GM12874 (cell line): ENCODE measurements around the gene LIX1.

Experiments
- TF ChIP-seq, protein P1 (sequence below): IDR thresholded peaks from 2 replicates; pipeline ENCODE4 v1.5.1; 2011; ENCODE audit warnings: low read depth, mild to moderate bottlenecking, control low read depth, low read length, moderate library complexity; ENCODE audit not compliant: insufficient read depth

Gene LIX1

DNA sequence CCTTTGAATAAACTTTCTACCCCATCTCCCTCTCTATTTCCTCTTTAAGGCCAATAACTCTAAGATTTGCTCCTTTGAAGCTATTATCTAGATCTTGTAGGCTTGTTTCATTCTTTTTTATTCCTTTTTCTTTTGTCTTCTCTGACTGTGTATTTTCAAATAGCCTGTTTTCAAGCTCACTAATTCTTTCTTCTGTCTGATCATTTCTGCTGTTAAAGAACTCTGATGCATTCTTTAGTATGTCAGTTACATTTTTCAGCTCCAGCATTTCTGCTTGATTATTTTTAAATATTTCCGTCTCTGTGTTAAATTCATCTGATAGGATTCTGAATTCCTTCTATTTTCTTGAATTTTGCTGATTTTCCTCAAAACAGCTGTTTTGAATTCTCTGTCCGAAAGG is 15.3 kb upstream of the LIX1 start:
- TF ChIP-seq, protein P1, sequence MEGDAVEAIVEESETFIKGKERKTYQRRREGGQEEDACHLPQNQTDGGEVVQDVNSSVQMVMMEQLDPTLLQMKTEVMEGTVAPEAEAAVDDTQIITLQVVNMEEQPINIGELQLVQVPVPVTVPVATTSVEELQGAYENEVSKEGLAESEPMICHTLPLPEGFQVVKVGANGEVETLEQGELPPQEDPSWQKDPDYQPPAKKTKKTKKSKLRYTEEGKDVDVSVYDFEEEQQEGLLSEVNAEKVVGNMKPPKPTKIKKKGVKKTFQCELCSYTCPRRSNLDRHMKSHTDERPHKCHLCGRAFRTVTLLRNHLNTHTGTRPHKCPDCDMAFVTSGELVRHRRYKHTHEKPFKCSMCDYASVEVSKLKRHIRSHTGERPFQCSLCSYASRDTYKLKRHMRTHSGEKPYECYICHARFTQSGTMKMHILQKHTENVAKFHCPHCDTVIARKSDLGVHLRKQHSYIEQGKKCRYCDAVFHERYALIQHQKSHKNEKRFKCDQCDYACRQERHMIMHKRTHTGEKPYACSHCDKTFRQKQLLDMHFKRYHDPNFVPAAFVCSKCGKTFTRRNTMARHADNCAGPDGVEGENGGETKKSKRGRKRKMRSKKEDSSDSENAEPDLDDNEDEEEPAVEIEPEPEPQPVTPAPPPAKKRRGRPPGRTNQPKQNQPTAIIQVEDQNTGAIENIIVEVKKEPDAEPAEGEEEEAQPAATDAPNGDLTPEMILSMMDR, result no peak

DNA sequence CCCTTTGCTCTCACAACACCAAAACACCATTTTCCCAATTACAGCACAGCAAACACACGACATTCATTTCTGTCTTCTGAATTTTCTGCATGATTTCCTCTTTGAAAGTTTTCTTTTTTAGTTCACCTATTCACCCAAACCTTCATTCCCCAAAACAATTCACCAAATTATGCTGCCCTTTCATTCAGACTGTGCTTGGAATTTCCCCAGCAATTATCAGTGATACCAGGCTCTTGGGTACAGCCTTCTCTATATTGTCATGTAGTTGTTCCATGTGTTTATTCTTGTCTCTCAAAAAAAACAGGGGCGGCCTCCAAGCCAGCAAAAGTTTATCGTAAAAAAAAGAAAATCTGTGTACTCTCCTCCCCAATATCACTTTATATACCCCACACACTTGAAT is 9.0 kb upstream of the LIX1 start:
- TF ChIP-seq, protein P1, result no peak

DNA sequence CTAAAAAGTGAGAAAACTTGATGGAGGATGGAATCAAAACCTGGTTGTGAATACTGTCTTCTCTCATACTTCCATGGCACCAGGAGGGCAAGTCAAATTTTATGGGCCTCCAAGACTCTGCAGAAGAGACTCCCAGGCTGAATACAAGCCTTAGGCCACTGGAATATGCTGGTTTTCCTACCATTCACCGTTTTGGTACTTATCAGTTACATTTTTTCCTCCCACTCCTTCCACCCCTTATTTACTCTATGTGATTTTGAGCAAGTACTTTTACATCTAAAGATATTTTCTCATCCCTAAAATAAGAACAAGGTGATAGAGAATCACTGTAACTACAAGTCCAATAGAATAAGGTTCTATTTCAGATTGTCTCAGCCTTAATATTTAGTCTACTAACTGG is 8.0 kb upstream of the LIX1 start:
- TF ChIP-seq, protein P1, result no peak

DNA sequence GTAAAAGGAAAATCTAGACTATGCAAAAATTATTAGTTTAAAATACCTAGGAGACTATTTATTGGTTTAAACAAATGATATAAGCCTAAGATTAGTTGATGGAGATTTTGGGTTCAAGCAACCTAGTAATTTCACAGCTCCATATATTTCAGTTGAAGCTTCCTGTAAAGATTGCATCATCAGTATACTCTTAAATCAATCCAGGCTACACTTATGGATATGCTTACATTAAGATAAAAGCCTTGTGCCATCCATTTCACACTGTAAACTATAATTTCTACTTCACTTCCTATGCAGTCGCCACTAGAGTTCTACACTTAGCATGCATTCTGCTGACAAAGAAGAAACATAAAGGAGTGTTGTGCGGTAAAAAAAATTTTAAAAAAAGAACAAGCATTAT is 7.3 kb upstream of the LIX1 start:
- TF ChIP-seq, protein P1, result no peak

DNA sequence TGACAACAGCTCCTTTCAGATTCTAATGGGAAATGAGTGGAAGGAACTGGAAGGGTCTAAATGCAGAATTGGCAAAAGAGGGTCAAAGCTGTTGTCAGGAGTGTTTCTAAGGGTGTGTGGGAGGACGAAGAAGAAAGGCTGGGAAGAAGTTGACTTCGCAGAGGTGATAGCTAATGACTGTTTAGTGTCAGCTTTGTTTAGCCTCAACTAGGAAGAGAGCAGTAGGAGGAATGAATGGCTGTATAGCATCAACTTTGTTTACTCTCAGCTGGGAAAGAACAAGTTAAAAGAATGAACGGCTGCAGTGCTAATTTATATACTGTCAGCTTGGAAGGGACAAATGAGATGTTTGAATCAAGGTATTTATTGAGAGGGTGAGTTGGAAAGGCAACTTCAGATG is 5.9 kb upstream of the LIX1 start:
- TF ChIP-seq, protein P1, result no peak

DNA sequence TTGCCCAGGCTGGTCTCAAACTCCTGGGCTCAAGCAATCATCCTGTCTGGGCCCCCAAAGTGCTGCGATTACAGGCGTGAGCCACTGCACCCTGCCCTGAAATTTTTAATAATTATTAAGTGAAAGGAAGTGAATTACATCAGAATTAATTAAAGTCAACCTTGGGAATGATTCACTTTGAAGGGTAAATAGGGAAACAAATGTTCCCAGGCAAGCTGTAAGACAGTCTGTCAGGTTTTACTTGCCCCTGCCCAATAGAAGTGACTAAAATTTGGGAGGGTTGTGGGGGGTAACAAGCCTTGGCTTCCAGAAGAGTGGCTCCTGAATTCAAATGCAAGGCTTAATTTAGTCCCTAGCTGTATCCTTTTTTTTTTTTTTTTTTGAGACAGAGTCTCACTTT is 1.3 kb upstream of the LIX1 start:
- TF ChIP-seq, protein P1, result no peak

DNA sequence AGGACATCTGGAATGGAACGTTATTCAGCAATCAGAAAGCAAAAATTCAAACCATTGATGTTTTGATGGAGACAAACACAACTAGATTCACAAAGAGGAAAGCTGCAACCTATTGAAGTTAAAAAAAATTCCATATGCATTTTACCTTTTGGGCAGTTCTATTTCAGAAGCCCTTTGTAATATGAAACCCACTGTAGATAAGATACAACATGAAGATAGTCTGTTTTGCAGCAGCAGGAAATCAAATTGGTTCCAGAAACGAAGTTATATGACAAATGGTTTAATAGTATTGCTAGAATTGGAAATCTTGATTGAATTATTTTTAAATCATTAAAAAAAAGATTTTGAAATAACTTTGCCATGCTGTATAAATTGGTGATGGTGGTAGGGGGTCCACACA is 872 bp downstream of the LIX1 start:
- TF ChIP-seq, protein P1, result no peak

DNA sequence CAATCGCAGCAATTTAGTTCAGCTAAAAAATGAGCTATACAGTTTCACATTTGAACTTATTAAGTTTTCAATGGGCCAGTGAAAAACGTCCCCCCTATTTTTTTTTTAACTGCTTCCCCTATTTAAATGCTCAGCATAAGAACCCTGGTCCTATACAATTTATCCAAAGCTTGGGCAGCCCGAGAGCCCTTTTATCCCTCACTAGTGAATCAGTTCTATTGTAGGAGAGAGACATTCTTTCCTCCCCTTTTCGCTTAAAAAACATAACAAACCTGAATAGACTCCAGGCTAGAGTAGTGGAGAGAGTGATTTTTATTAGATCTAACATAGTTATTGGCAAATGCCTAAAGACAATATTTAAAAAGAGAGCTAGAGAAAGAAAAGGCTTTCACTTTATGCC is 1.4 kb downstream of the LIX1 start:
- TF ChIP-seq, protein P1, result no peak
